BLaER1 (cell line): ENCODE measurements around the gene FBXL13.

Experiments
- H3K27ac ChIP-seq: shearing (Covaris generic); formaldehyde crosslinking; 2 replicates; pipeline ENCODE4 v1.8.1; 2022
- H3K27me3 ChIP-seq: shearing (Covaris generic); formaldehyde crosslinking; 2 replicates; pipeline ENCODE4 v1.8.1; 2022
- H3K36me3 ChIP-seq: shearing (Covaris generic); formaldehyde crosslinking; 2 replicates; pipeline ENCODE4 v1.8.1; 2022
- H3K4me1 ChIP-seq: shearing (Covaris generic); formaldehyde crosslinking; 2 replicates; pipeline ENCODE4 v1.8.1; 2022
- H3K4me2 ChIP-seq: shearing (Covaris generic); formaldehyde crosslinking; 2 replicates; pipeline ENCODE4 v1.8.1; 2022
- H3K4me3 ChIP-seq: shearing (Covaris generic); formaldehyde crosslinking; 2 replicates; pipeline ENCODE4 v1.8.1; 2022
- H3K9ac ChIP-seq: shearing (Covaris generic); formaldehyde crosslinking; 2 replicates; pipeline ENCODE4 v1.8.1; 2022
- H3K9me3 ChIP-seq: shearing (Covaris generic); formaldehyde crosslinking; 2 replicates; pipeline ENCODE4 v1.8.1; 2022
- H4K20me1 ChIP-seq: shearing (Covaris generic); formaldehyde crosslinking; 2 replicates; pipeline ENCODE4 v1.8.1; 2022
- Cebpa-rat ChIP-seq: shearing (Covaris generic); IDR thresholded peaks from 2 replicates; pipeline ENCODE4 v1.8.1; 2022

Gene FBXL13

DNA sequence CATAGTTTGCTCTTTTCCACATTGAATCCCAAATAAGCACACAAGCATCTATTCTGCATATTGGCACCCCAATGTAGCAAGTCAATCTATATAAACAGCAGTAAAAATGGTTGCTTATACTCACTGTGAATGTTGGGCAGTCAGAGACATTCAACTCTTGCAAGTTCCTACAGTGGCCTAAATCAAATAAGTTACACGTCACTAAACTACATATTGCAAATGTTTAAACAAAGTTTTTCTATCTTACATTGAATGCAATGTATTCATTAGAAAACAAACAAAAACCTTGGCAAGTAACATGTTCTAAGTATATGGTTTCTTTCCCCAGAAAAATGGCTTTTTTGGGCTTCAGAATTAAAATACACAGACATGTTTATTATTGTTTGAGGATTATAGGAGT, 142.8 kb downstream of the FBXL13 start:
- no peak overlapping the region for H3K27ac ChIP-seq
- H3K9me3 ChIP-seq: no peaks in the 10 kb centered on the region
- H3K4me1 ChIP-seq: no peaks in the 10 kb centered on the region

DNA sequence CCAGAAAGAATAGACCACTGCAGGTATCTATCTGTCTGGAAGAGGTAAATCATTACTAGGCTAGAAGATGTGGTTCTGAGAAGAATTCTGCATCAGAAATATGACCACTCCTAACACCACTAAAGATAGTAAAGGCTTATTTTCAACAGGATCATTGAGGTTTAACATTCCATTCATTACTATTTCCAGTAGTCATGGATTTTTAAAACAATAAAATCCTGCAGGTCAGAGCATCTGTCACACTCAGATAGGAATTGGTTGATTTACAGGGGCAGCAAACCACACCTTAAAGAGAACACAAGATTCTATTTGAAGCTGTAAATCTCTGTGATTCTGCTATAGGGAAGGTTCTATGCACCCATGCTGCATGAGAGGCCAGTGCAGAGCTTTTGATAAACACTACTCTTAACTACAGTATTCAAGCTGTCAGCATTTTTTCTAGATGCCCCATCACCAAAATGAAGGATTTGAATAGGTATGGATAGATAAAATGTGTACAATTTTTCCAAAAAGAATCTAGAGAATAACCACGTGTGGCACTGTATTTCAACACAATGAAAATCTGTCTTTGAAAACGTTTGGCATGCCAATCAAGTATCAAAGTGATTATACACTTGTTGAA, 147.2 kb downstream of the FBXL13 start:
- no peak overlapping the region for H3K9ac ChIP-seq
- H3K27me3 ChIP-seq: no peaks in the 10 kb centered on the region
- TF ChIP-seq Cebpa-rat: no peak
- H3K27ac ChIP-seq: no peak overlapping the region
- H3K4me2 ChIP-seq: no peak overlapping the region
- H4K20me1 ChIP-seq: no peaks in the 10 kb centered on the region
- H3K9me3 ChIP-seq: no peaks in the 10 kb centered on the region
- no peaks in the 10 kb centered on the region for H3K4me1 ChIP-seq
- H3K36me3 ChIP-seq: no peaks in the 10 kb centered on the region
- no peak overlapping the region for H3K4me3 ChIP-seq

More for the DNA sequence above, 142.8 kb downstream of the FBXL13 start:
- Histone ChIP-seq H3K4me3 (no peak overlapping the region), H4K20me1 (no peaks in the 10 kb centered on the region), H3K4me2 (no peak overlapping the region), H3K36me3 (no peaks in the 10 kb centered on the region), H3K9ac (no peak overlapping the region), H3K27me3 (no peaks in the 10 kb centered on the region)
- no peak for TF ChIP-seq Cebpa-rat

DNA sequence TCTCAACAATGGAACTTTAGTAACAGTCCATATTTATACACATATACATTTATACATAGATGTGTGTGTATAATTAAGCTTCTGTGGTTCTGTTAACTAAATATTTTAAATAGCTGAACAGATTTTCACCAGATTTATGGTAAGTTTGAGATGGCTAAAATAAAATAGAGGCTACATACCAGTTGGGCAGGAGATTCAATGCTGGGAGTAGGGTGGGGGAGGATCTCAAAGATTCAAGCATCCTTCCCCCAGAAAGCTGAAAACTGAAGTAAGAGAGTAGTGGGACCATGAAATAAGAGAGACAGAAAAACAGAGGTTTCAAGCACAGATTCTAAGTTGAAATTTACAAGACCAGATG, 147.8 kb downstream of the FBXL13 start:
- no peak for TF ChIP-seq Cebpa-rat
- Histone ChIP-seq H3K9ac (no peak overlapping the region), H4K20me1 (no peaks in the 10 kb centered on the region)

DNA sequence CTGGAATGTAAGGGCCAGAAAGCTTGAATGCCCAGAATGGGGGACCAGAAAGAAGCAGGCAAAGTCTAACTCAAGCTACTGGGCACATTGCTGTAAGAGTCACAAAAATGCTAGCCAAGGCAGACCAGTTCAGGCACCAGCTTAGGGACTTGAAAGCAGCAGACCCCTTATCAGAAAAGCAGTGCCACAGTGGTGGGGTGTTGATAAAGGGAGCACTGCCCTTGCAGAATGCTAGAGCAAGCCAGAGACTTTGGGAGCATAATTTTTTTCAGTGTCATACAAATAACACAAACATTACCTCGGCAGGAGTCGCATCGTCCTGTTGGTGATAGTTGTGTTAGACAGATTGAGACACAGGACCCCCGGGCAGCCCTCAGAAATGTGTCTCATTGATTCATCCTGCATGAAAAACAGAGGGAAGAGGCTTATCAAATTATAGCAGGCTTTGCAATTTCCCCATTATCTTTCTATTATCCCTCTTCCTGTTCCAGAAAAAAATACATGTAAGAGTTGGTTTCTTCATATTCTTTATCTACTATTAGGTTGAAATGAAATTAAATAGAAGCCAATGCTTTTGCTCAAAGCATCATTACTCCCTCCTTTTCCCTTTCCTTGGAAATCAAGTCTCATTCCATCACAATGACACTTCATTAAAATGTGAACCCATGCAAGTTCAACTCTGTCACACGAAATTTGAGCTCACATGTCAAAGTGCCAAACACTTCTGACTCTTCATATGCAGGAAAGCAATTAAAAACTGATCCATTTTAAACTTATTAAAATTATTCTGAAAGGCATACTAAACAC, 148.4 kb downstream of the FBXL13 start:
- Histone ChIP-seq H3K36me3 (no peaks in the 10 kb centered on the region), H3K4me1 (no peaks in the 10 kb centered on the region), H4K20me1 (no peaks in the 10 kb centered on the region), H3K27me3 (no peaks in the 10 kb centered on the region), H3K9ac (no peak overlapping the region), H3K4me2 (no peak overlapping the region), H3K27ac (no peak overlapping the region), H3K4me3 (no peak overlapping the region), H3K9me3 (no peaks in the 10 kb centered on the region)
- TF ChIP-seq Cebpa-rat: no peak

More for the DNA sequence above, 147.8 kb downstream of the FBXL13 start:
- H3K4me2 ChIP-seq: no peak overlapping the region
- no peak overlapping the region for H3K4me3 ChIP-seq
- no peaks in the 10 kb centered on the region for H3K36me3 ChIP-seq
- no peaks in the 10 kb centered on the region for H3K4me1 ChIP-seq
- H3K9me3 ChIP-seq: no peaks in the 10 kb centered on the region
- H3K27me3 ChIP-seq: no peaks in the 10 kb centered on the region
- no peak overlapping the region for H3K27ac ChIP-seq

DNA sequence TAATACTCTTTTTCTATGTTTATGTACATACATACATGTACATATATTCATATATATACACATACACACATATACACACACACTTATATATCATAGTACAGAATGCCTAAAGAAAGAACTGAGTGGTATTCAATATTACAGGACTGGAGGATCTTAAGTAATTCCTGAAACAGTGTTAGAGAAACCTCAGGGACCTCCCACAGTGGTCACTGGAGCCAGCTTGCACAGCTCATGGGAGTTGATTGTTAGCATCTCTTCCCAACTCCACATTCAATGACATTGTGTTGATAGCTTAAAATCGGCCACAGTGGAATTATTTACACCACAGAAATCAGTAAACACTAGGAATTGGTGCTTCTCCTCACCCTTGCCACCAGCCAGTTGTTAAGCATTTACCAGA, 155.8 kb downstream of the FBXL13 start:
- no peaks in the 10 kb centered on the region for H3K9me3 ChIP-seq
- H3K27me3 ChIP-seq: no peaks in the 10 kb centered on the region
- H4K20me1 ChIP-seq: no peaks in the 10 kb centered on the region
- H3K9ac ChIP-seq: no peak overlapping the region
- H3K4me1 ChIP-seq: no peaks in the 10 kb centered on the region
- H3K4me3 ChIP-seq: no peak overlapping the region
- H3K27ac ChIP-seq: no peak overlapping the region
- no peaks in the 10 kb centered on the region for H3K36me3 ChIP-seq
- no peak overlapping the region for H3K4me2 ChIP-seq
- no peak for TF ChIP-seq Cebpa-rat

DNA sequence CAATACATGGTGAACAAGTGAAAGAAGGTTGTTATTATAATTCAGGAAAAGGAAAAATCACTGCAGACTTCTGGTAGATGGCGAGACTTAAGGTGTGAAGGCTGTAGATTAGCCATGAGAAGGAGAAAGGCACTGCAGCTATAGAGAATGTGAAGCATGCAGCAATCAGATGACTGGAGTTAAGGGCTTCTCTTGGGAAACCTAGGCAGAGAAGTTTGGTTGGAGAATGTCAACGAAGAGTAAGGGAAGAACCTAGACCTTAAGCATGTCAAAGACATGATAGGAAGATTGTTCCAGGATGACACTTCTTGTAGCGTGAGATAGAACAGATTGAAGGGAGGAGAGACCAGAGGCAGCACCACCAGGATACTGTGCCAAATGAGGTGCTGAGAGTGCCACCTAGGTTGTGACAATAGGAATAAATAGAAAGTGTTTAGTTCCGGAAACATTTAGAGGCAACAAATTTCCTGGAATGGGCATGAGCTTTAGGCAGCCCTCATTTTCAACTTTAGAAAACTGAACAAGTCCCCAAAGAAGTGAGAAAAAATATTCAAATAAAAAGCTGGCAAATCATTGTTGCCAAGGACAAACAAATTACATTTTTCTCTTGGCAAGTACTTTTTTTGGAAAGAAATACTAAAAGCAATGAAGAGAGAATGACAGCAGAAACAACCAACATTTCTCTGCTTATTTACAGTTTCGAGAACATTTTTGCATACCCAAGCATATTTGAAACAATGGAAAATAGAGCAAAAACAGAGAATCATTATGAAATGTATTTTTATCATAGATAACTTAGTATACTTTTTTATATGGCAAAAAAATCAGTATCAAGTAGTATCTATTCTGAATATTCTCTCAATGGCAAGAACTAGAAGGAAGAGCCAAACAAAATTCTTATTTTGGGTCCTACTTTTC, 156.9 kb downstream of the FBXL13 start:
- no peak overlapping the region for H3K9ac ChIP-seq
- no peaks in the 10 kb centered on the region for H3K9me3 ChIP-seq
- H3K4me2 ChIP-seq: no peak overlapping the region
- no peaks in the 10 kb centered on the region for H4K20me1 ChIP-seq
- no peak overlapping the region for H3K27ac ChIP-seq
- no peaks in the 10 kb centered on the region for H3K27me3 ChIP-seq
- H3K36me3 ChIP-seq: no peaks in the 10 kb centered on the region
- H3K4me3 ChIP-seq: no peak overlapping the region
- no peak for TF ChIP-seq Cebpa-rat
- H3K4me1 ChIP-seq: 0 out of 2 replicates have a peak, but pooled peaks cover 2% of the 10 kb centered on the region

DNA sequence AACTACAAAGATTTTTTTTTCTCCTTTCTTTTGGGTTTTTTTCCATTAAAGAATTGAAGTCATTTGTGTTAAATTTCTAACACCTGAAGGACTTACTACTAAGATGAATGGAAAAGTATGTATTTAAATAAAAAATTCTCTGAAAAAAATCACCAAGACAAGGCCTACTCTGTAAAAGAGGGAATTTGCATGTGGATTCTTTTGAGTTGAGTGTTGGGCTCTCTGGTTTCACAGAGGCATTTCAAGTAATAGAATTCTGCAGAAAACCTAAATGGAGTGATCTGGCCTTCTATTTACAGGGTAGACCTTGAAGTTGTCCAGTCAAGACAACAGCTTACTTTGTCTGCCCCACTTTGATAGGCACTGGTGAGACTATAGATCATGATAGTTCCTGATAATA, 157.7 kb downstream of the FBXL13 start:
- Histone ChIP-seq H3K4me2 (no peak overlapping the region), H4K20me1 (no peaks in the 10 kb centered on the region), H3K27ac (no peak overlapping the region), H3K27me3 (no peaks in the 10 kb centered on the region), H3K4me1 (0 out of 2 replicates have a peak, but pooled peaks cover 3% of the 10 kb centered on the region), H3K4me3 (no peak overlapping the region), H3K36me3 (no peaks in the 10 kb centered on the region), H3K9ac (no peak overlapping the region), H3K9me3 (no peaks in the 10 kb centered on the region)
- TF ChIP-seq Cebpa-rat: no peak

DNA sequence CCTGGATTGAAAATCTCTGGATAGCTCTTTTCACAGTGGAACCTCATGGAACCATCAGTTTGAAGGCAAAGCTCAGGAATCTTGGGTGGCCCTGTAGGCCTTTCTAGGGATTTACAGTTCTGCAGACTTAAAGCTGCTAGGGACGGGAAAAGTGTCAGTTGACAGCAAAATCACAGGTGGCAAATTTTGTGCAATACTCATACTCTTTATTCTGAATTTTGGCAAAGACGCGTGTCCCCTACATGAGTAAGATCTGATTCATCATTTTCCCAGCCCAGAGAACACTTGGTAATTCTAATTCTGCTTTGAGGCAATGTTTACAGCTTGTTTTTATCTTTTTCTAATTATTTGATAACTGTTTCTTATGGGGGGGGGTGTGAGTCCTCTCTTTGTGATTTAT, 158.2 kb downstream of the FBXL13 start:
- Histone ChIP-seq H3K36me3 (no peaks in the 10 kb centered on the region), H3K4me2 (no peak overlapping the region), H3K27me3 (no peaks in the 10 kb centered on the region), H3K4me1 (0 out of 2 replicates have a peak, but pooled peaks cover 3% of the 10 kb centered on the region), H3K9ac (no peak overlapping the region), H3K9me3 (no peaks in the 10 kb centered on the region), H3K4me3 (no peak overlapping the region), H4K20me1 (no peaks in the 10 kb centered on the region), H3K27ac (no peak overlapping the region)
- TF ChIP-seq Cebpa-rat: no peak

DNA sequence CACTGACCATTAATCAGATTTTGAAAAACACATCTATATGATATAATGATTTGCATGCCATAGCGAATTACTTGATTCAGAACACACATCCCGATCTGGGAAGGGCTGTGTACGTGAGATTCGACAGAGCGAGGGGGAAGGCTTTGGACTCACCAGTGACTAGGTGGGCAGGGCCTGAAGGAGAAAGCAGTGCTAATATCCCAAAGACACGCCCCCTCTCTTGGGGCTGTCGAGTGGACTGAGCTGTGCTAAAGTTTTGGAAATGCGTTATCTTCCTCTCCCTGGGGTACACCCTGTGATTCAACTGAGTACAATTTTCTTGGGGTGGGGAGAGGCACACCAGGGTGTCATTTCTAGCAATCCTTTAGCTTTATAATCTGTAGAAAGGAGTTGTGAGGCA, 160.0 kb downstream of the FBXL13 start:
- H3K4me3 ChIP-seq: no peak overlapping the region
- no peak overlapping the region for H3K9ac ChIP-seq
- no peaks in the 10 kb centered on the region for H3K27me3 ChIP-seq
- H3K36me3 ChIP-seq: no peaks in the 10 kb centered on the region
- 0 out of 2 replicates have a peak, but pooled peaks cover 3% of the 10 kb centered on the region for H3K4me1 ChIP-seq
- H3K9me3 ChIP-seq: 0 out of 2 replicates have a peak, but pooled peaks cover 10% of the 10 kb centered on the region
- TF ChIP-seq Cebpa-rat: no peak
- no peaks in the 10 kb centered on the region for H4K20me1 ChIP-seq
- H3K27ac ChIP-seq: no peak overlapping the region
- no peak overlapping the region for H3K4me2 ChIP-seq
